ENCODE data around the gene LCN10. TPM values are rescaled to one million over a fixed set of nuclear protein-coding genes. Genes with fewer than 3 reads are reported as not detected.
"Not testable (repeated sequence)": the region's sequence is repeated elsewhere in the genome, so short reads cannot be mapped to it uniquely, and the experiment has no call there.

Gene LCN10
- total RNA-seq, 4 donors from 2014 or later = 7.0 to 12.6 (median 9.8) TPM

- intact Hi-C loops (cut with DNase I) = no loop called here
- DNase-seq (ENCODE audit: extremely low spot score) = no peak
- no peak overlapping the region for H3K4me3 ChIP-seq
- no peak overlapping the region for H3K27ac ChIP-seq (replicated peaks in 1 of 4)
- peaks cover 27 to 33% (median 28%) of the 10 kb centered on the region in 4 donors for H3K4me1 ChIP-seq
- H3K9me3 ChIP-seq = no peaks in the 10 kb centered on the region
- peaks cover 0 to 23% (median 6%) of the 10 kb centered on the region in 4 donors for H3K27me3 ChIP-seq
- 91% methylated on average over 19 of the region's 24 CpGs for WGBS
- TF ChIP-seq EP300 (IDR thresholded peaks at IDR 0.05) = no peak
- TF ChIP-seq POLR2AphosphoS5 (IDR thresholded peaks at IDR 0.05) = no peak
- no peak for TF ChIP-seq POLR2A (IDR thresholded peaks at IDR 0.05; ENCODE audit: low read depth)
- no peak for TF ChIP-seq CTCF (IDR thresholded peaks at IDR 0.05)
- H3K36me3 ChIP-seq = no peaks in the 10 kb centered on the region
Observed at GRCh38 chr9:136709454-136710109, 33.2 kb downstream of the LCN10 start.

- no peak overlapping the region for H3K27ac ChIP-seq (replicated peaks in 1 of 4)
- no peak overlapping the region for H3K4me3 ChIP-seq
- H3K4me1 ChIP-seq = peaks cover 12 to 17% (median 13%) of the 10 kb centered on the region in 4 donors
- 85% methylated on average over 18 of the region's 22 CpGs for WGBS
- TF ChIP-seq POLR2AphosphoS5 (IDR thresholded peaks at IDR 0.05) (no peak), CTCF (IDR thresholded peaks at IDR 0.05) (no peak), POLR2A (IDR thresholded peaks at IDR 0.05; ENCODE audit: low read depth) (no peak), EP300 (IDR thresholded peaks at IDR 0.05) (no peak)
- peaks cover 0 to 11% (median 5%) of the 10 kb centered on the region in 4 donors for H3K27me3 ChIP-seq
- no peaks in the 10 kb centered on the region for H3K9me3 ChIP-seq
- H3K36me3 ChIP-seq = no peaks in the 10 kb centered on the region
- no peak for DNase-seq (ENCODE audit: extremely low spot score)
- intact Hi-C loops (cut with DNase I) = no loop called here
Observed at GRCh38 chr9:136707849-136708517, 34.8 kb downstream of the LCN10 start.

- Histone ChIP-seq H3K27ac (replicated peaks in 1 of 4) (no peak overlapping the region), H3K27me3 (peaks cover 0 to 9% (median 3%) of the 10 kb centered on the region in 4 donors), H3K9me3 (no peaks in the 10 kb centered on the region), H3K4me3 (no peak overlapping the region), H3K36me3 (no peaks in the 10 kb centered on the region), H3K4me1 (peaks cover 6 to 10% (median 7%) of the 10 kb centered on the region in 4 donors)
- intact Hi-C loops (cut with DNase I) = no loop called here
- DNase-seq (ENCODE audit: extremely low spot score) = no peak
- WGBS = 95% methylated on average over 7 of the region's 7 CpGs
- no peak for TF ChIP-seq CTCF (IDR thresholded peaks at IDR 0.05)
- no peak for TF ChIP-seq POLR2A (IDR thresholded peaks at IDR 0.05; ENCODE audit: low read depth)
- TF ChIP-seq EP300 (IDR thresholded peaks at IDR 0.05) = no peak
Observed at GRCh38 chr9:136707011-136707410, 35.7 kb downstream of the LCN10 start.

GRCh38 chr9:136705564-136705963 is 37.2 kb downstream of the LCN10 start:
- H3K36me3 ChIP-seq = no peaks in the 10 kb centered on the region
- no peak overlapping the region for H3K4me3 ChIP-seq
- H3K27ac ChIP-seq (replicated peaks in 1 of 4) = no peak overlapping the region
- intact Hi-C loops (cut with DNase I) = no loop called here
- WGBS = 61% methylated on average over 5 of the region's 7 CpGs
- H3K27me3 ChIP-seq = peaks cover 0 to 19% (median 4%) of the 10 kb centered on the region in 4 donors
- no peak for DNase-seq (ENCODE audit: extremely low spot score)
- H3K4me1 ChIP-seq = no peaks in the 10 kb centered on the region
- H3K9me3 ChIP-seq = no peaks in the 10 kb centered on the region
- no peak for TF ChIP-seq CTCF (IDR thresholded peaks at IDR 0.05)
- TF ChIP-seq POLR2AphosphoS5 (IDR thresholded peaks at IDR 0.05) = no peak
- TF ChIP-seq EP300 (IDR thresholded peaks at IDR 0.05) = no peak
- TF ChIP-seq POLR2A (IDR thresholded peaks at IDR 0.05; ENCODE audit: low read depth) = no peak

GRCh38 chr9:136704741-136705140 is 38.0 kb downstream of the LCN10 start:
- H3K9me3 ChIP-seq; H3K4me1 ChIP-seq; intact Hi-C loops (cut with DNase I); H3K36me3 ChIP-seq; H3K27ac ChIP-seq (replicated peaks in 1 of 4); H3K4me3 ChIP-seq; DNase-seq (ENCODE audit: extremely low spot score): not testable (repeated sequence)
- WGBS = 96% methylated on average over 8 of the region's 8 CpGs
- H3K27me3 ChIP-seq = peaks cover 0 to 27% (median 4%) of the 10 kb centered on the region in 4 donors

All from esophagus muscularis mucosa (tissue), 4 donors.